T-helper 17 cell (primary cell): ENCODE results near the gene IFI27L1. TPM values are rescaled to one million over a fixed set of nuclear protein-coding genes. Genes with fewer than 3 reads are reported as not detected.
"Not testable (repeated sequence)": the region's sequence is repeated elsewhere in the genome, so short reads cannot be mapped to it uniquely, and the experiment has no call there.

Experiments
- ATAC-seq: fragments of 150-1000 bp; cut with Tn5 transposase; 2 replicates; pipeline ENCODE4 v1.10.0; 2021; ENCODE audit warnings: mild to moderate bottlenecking, moderate library complexity
- DNase-seq, 3 donors: peaks; one replicate each; pipeline versions ENCODE4 v3.0.0 to v3.0.0-alpha.2; 2020 to 2021
- H3K9me3 ChIP-seq: one replicate; pipeline ENCODE4 v1.7.0; 2013; ENCODE audit warnings: low read length, mild to moderate bottlenecking; ENCODE audit not compliant: control insufficient read depth, poor library complexity, severe bottlenecking
- H3K27ac Mint-ChIP-seq: one replicate; pipeline ENCODE4 v1.8.0; 2022; ENCODE audit warnings: mild to moderate bottlenecking, moderate library complexity, mixed read lengths
- H3K27me3 Mint-ChIP-seq: one replicate; pipeline ENCODE4 v1.8.0; 2022; ENCODE audit warnings: mixed read lengths
- H3K36me3 Mint-ChIP-seq: one replicate; pipeline ENCODE4 v1.8.0; 2022; ENCODE audit warnings: low read depth, mixed read lengths
- H3K4me1 Mint-ChIP-seq: one replicate; pipeline ENCODE4 v1.8.0; 2022; ENCODE audit warnings: mild to moderate bottlenecking, mixed read lengths
- H3K4me3 Mint-ChIP-seq: one replicate; pipeline ENCODE4 v1.8.0; 2022; ENCODE audit warnings: mild to moderate bottlenecking, moderate library complexity, mixed read lengths
- total RNA-seq, 4 donors: library from RNA in 2 of 4; stranded (reverse) in 2 of 4; gene quantifications; one replicate each; pipeline ENCODE4 v1.2.3 and lab custom pipeline; 2022 to 2026

The IFI27L1 gene
- total RNA-seq, 2 donors from 2014 or later, result 9.3 to 12.1 TPM

DNA sequence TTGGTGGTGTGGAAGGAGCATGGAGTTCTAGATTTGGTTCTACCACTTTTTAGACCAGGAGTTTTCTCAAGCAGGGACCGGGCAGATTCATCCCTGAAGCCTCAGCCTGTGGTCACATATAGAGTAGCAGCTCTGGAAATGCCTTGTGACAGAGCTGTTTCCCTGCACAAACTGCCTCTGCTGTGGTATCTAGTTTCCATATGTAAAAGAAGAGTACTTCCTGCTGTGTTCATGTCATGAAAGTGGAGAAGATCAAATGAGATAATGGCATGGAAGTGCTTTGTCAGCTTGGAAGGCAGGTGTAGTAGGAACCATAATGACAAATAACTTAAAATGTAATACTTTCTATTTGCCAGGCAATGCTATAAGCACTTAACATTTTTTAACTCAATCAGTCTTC lies 28.9 kb upstream of the IFI27L1 start:
- Mint-ChIP-seq H3K27me3 (no peaks in the 10 kb centered on the region), H3K36me3 (peaks cover 11% of the 10 kb centered on the region)

DNA sequence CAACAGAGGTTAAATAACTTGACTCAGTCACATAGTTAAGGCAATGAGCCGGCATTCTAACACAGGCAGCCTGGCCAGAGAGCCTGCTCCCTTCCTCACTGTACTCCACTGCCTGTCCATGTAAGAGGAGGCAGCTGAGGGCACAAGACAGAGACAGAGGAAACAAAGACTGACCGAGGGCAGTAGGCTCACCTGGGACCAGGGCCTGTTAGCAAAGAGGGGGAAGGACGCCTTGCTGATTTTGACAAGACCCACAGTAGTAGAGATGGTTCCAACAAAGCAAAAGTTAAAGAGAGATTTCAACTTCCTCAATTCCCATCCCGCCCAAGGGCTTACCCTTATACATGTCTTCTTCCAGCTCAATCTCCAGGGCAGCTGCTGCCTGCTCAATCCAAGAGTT lies 28.4 kb upstream of the IFI27L1 start:
- Mint-ChIP-seq H3K36me3 (peaks cover 11% of the 10 kb centered on the region), H3K27ac (peak overlapping the region; percentile 88), H3K4me1 (peaks cover 27% of the 10 kb centered on the region), H3K4me3 (no peak overlapping the region), H3K27me3 (no peaks in the 10 kb centered on the region)
- DNase-seq (no peak), ATAC-seq (no peak)
- H3K9me3 ChIP-seq, result no peaks in the 10 kb centered on the region

More for the DNA sequence above, 28.9 kb upstream of the IFI27L1 start:
- Mint-ChIP-seq H3K4me3 (no peak overlapping the region), H3K4me1 (peaks cover 22% of the 10 kb centered on the region), H3K27ac (peak overlapping the region; percentile 88)
- no peak for ATAC-seq
- no peaks in the 10 kb centered on the region for H3K9me3 ChIP-seq
- DNase-seq, result no peak

DNA sequence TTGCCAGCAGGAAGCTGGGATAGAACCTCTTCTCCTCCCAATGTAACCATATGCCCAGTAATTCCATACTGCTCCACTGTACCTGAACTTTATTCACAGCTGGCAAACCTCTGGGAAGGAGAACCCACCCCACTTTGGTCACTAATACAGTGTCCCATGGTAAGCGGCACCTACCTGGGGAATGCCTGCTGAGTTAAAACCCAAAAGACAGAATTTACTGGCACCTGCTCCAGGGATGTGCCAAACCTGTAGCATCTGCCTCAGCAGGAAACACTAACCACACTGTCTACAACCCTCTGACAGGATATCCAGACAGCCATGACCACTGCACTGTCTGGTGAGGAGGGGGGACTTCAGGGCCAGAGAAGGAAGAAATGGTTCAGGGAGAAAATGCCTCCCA lies 26.7 kb upstream of the IFI27L1 start:
- Mint-ChIP-seq H3K27ac (peak overlapping the region; percentile 67), H3K27me3 (no peaks in the 10 kb centered on the region), H3K36me3 (peaks cover 16% of the 10 kb centered on the region), H3K4me3 (peak overlapping the region; percentile 78), H3K4me1 (peaks cover 37% of the 10 kb centered on the region)
- DNase-seq (no peak), ATAC-seq (no peak)
- no peaks in the 10 kb centered on the region for H3K9me3 ChIP-seq

DNA sequence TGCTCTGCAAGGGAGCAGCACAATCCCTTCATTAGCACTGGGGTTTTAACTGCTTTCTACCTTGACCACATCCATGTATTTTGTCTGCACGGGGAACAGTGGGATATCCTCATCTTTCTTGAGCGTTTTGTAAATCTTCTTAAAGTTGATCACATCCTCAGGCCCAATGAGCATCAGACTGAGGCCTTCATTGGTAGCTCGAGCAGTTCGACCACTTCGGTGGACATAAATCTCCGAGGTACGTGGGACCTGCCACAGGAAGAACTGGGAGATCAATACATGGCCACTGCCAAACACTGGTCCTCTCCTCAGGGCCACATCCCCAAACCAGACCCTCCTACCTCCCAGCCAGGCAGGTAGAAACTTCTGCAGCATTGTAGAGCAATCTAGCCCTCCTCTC lies 26.2 kb upstream of the IFI27L1 start:
- H3K27ac Mint-ChIP-seq, result peak overlapping the region; percentile 87
- H3K9me3 ChIP-seq, result no peaks in the 10 kb centered on the region
- H3K4me3 Mint-ChIP-seq, result no peak overlapping the region
- ATAC-seq, result no peak
- H3K4me1 Mint-ChIP-seq, result peaks cover 37% of the 10 kb centered on the region
- no peaks in the 10 kb centered on the region for H3K27me3 Mint-ChIP-seq
- H3K36me3 Mint-ChIP-seq, result peaks cover 16% of the 10 kb centered on the region
- DNase-seq, result no peak

DNA sequence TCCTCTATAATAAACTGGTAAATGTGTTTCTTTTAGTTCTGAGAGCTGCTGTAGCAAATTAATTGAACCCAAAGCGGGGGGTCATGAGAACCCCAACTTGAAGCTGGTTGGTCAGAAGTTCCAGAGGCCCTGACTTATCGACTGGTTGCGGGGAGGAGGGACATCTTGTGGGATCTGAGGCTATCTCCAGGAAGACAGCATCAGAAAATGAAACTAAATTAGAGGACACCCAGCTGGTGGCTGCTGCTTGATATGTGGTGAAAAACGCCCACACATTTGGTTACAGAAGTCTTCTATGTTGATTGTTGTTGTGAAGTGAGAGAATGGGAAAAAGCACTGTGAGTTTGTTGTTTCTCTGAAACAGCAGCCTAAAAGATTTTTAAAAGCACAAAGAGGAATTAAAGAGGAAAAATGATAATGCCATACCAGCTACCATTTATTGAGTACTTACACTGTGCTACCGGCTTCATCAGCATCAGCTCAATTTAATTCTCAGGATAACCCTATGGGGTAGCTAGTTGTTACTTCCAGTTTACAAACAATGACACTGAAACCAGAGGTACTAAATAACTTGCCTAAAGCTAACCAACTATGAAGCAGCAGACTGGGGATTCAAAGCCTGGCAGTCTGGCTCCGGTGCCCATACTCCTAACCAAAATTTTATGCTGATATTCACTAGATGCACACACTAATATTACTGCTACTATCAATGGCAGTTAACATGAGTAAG lies 24.4 kb upstream of the IFI27L1 start:
- H3K4me1 Mint-ChIP-seq, result peaks cover 48% of the 10 kb centered on the region
- H3K4me3 Mint-ChIP-seq, result peak overlapping the region; percentile 49
- peaks cover 13% of the 10 kb centered on the region for H3K36me3 Mint-ChIP-seq
- peak overlapping the region; percentile 87 for H3K27ac Mint-ChIP-seq
- H3K27me3 Mint-ChIP-seq, result no peaks in the 10 kb centered on the region
- ATAC-seq (peak; percentile 36), DNase-seq (no peak)
- H3K9me3 ChIP-seq, result no peaks in the 10 kb centered on the region

DNA sequence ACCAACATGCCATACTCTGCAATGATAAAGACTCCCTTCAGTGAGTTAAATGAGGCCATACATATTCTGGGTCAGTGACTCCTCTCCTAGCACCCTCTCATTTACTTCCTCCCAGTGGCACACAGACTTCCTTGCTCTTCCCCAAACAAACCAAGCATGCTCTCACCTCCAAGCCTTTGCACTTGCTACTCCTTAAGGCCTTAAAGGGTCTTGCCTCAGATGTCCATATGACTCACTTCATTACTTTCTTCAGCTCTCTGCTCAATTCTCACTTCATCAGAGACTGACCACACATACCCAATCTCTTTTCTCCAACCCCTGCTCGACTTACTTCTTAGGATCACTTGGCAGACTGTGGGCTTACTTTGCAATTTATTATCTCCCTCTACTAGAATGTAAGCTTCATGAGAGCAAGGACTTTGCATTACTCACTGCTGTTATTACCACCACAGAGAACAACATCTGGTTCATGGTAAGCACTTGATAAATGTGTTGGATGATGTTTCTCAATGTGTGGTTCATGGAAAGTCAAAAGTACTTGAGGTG lies 22.9 kb upstream of the IFI27L1 start:
- Mint-ChIP-seq H3K4me1 (peaks cover 54% of the 10 kb centered on the region), H3K27me3 (no peaks in the 10 kb centered on the region), H3K4me3 (peak overlapping the region; percentile 64), H3K36me3 (peaks cover 15% of the 10 kb centered on the region), H3K27ac (peak overlapping the region; percentile 87)
- H3K9me3 ChIP-seq, result no peaks in the 10 kb centered on the region
- DNase-seq, result no peak
- no peak for ATAC-seq

DNA sequence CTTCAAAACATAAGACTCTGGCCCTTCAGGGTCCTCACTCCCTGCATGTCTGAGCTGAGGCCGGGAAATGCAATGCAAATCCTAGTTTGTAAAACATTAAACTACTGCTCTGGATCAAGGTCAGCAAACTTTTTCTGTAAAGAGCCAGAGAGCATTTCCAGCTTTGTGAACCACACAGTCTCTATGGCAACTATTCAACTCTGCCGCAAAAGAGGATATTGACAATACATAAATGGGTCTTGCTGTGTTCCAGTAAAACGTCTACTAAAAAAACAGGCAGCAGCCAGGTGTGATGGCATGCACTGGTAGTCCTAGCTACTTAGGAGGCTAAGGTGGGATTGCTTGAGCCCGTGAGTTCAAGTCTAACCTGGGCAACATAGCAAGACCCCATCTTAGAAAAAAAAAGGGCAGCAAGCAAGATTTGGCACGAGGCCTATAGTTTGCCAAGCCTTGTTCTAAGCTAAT lies 22.4 kb upstream of the IFI27L1 start:
- Mint-ChIP-seq H3K4me1 (peaks cover 56% of the 10 kb centered on the region), H3K27ac (peak overlapping the region; percentile 87), H3K36me3 (peaks cover 15% of the 10 kb centered on the region), H3K27me3 (no peaks in the 10 kb centered on the region), H3K4me3 (no peak overlapping the region)
- no peak for DNase-seq
- ATAC-seq, result no peak
- H3K9me3 ChIP-seq, result no peaks in the 10 kb centered on the region

DNA sequence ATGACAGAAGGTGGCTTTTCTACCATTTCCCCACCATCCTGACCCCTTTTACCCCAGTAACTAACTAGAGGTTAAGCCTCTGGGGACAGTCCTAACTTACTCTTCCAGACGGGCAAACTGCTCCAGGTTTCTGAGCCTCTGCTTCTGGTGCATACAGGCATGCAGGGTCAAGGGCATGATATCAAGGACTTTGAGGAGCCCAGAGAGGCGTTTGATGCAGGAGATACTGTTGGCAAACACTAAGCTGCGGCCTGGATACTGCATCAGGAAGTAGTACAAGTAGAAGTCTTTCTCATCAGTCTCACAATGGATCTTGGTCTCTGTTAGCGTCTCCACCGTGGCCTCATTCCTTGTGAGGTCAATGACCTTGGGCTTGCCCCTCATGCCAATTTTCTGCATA lies 21.1 kb upstream of the IFI27L1 start:
- Mint-ChIP-seq H3K27ac (peak overlapping the region; percentile 65), H3K36me3 (peaks cover 13% of the 10 kb centered on the region), H3K27me3 (no peaks in the 10 kb centered on the region), H3K4me3 (no peak overlapping the region), H3K4me1 (peaks cover 58% of the 10 kb centered on the region)
- no peaks in the 10 kb centered on the region for H3K9me3 ChIP-seq
- DNase-seq (no peak), ATAC-seq (no peak)

DNA sequence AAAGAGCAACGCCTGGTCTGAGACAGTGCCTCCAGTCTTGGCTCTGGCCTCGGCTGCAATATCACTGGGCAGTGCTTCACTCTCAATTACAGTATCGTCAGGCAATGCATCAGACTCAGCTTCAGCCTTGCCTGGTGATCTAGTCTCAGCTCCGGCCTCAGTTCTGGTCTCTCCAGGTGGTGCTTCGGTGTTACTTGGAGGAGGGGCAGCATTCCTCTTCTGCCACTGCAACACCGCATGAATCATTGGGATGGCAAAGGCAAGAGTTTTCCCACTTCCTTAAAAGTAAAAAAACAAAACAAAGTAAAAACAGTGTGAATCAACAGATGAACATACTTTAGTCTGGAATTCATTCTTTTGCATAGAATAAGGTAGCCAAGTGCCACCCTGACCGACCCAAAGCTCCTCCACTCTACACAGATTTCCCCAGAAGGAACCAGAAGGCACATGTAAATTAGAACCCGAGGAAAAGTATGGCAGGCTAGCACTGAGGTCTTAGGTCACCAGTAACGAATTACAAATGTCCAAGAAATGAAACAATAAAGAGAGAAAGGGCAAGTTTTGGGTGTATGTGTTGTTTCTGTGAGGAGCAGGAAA lies 18.7 kb upstream of the IFI27L1 start:
- ATAC-seq (no peak), DNase-seq (no peak)
- Mint-ChIP-seq H3K27ac (peak overlapping the region; percentile 53), H3K36me3 (peaks cover 12% of the 10 kb centered on the region), H3K4me1 (peaks cover 64% of the 10 kb centered on the region), H3K27me3 (no peaks in the 10 kb centered on the region), H3K4me3 (no peak overlapping the region)
- no peaks in the 10 kb centered on the region for H3K9me3 ChIP-seq

DNA sequence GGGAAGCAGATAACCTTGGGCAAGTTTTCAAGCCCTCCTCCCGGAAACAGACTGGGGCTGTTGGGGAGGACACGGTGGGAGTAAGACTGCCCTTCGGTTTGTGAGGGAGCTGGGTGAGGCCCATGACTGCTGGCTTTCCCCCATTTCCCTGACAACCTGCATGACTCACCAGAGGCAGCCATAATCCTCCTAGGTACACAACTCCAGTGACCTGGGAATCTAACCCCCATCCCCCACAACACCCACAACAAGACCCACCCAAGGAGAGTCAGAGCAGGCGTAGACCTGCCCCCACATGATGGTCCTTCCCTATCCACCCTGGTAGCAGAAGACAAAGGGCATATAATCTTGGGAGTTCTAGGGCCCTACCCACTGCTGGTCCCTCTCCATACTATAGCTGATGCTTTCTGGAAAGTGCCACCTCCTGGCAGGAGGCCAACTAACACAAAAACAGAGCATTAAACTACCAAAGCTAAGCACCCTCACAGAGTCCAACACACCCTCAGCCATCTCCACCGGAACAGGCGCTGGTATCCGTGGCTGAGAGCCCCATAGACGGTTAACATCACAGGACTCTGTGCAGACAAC lies 14.9 kb upstream of the IFI27L1 start:
- H3K9me3 ChIP-seq, result no peaks in the 10 kb centered on the region
- ATAC-seq (peak; percentile 23), DNase-seq (no peak)
- Mint-ChIP-seq H3K27me3 (no peaks in the 10 kb centered on the region), H3K4me3 (no peak overlapping the region), H3K36me3 (peaks cover 10% of the 10 kb centered on the region), H3K27ac (peak overlapping the region; percentile 86), H3K4me1 (peaks cover 70% of the 10 kb centered on the region)

DNA sequence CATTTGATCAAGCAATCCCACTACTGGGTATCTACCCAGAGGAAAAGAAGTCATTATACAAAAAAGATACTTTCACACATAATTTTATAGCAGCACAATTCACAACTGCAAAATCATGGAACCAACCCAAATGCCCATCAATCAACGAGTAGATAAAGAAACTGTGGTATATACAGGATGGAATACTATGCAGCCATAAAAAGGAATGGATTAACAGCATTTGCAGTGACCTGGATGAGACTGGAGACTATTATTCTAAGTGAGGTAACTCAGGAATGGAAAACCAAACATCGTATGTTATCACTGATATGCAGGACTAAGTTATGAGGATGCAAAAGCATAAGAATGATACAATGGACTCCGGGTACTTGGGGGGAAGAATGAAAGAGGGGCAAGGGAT lies 9.0 kb upstream of the IFI27L1 start:
- not testable (repeated sequence) for ATAC-seq, H3K36me3 Mint-ChIP-seq, H3K4me3 Mint-ChIP-seq, DNase-seq, H3K9me3 ChIP-seq, H3K27me3 Mint-ChIP-seq, H3K27ac Mint-ChIP-seq
- peaks cover 36% of the 10 kb centered on the region for H3K4me1 Mint-ChIP-seq

DNA sequence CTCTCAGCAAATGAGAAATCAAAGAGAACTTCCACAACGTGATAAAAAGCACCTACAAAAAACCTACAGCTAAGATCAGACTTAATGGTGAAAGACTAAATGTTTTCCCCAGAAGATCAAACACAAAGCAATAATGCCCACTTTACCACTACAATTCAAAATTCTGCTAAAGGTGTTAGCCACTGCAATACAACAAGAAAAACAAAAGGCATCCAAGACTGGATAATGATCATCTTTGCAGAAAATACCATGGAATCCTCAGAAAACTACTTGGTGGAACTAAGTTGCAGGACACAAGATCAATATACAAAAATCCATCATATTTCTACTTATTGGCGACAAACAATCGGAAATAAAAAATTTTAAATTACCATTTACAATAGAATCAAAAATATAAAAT lies 6.6 kb upstream of the IFI27L1 start:
- DNase-seq, result no peak
- Mint-ChIP-seq H3K36me3 (peaks cover 17% of the 10 kb centered on the region), H3K27me3 (no peaks in the 10 kb centered on the region), H3K4me1 (peaks cover 33% of the 10 kb centered on the region), H3K27ac (no peak overlapping the region), H3K4me3 (no peak overlapping the region)
- no peaks in the 10 kb centered on the region for H3K9me3 ChIP-seq
- ATAC-seq, result no peak

DNA sequence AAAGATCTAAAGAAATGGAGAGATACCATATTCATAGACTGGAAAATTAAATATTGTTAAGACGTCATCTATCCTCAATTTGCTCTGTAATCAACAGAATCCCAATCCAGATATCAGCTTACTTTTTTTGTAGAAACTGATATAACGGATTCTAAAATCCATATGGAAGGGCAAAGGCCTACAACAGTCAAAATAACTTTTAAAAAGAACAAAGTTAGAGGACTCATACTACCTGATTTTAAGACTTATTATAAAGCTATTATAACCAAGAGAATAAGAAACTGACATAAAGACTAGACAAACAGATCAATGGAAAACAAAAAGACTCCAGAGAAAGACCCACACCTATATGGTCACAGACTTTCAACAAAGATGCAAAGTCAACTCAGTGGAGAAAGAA lies 6.1 kb upstream of the IFI27L1 start:
- peak overlapping the region; percentile 22 for H3K4me3 Mint-ChIP-seq
- peaks cover 35% of the 10 kb centered on the region for H3K4me1 Mint-ChIP-seq
- H3K27me3 Mint-ChIP-seq, result no peaks in the 10 kb centered on the region
- no peaks in the 10 kb centered on the region for H3K9me3 ChIP-seq
- H3K27ac Mint-ChIP-seq, result no peak overlapping the region
- ATAC-seq (no peak), DNase-seq (no peak)
- H3K36me3 Mint-ChIP-seq, result peaks cover 20% of the 10 kb centered on the region
